NCI-H1436 treated with DMSO at 0.1 percent for 48 hours (cell line): ENCODE measurements around the gene USP25.
"Not testable (repeated sequence)": the region's sequence is repeated elsewhere in the genome, so short reads cannot be mapped to it uniquely, and the experiment has no call there.

Source experiments
- DNase-seq: peaks from one replicate; lab custom pipeline; 2025; lab: John Stamatoyannopoulos, UW

Gene USP25

DNA sequence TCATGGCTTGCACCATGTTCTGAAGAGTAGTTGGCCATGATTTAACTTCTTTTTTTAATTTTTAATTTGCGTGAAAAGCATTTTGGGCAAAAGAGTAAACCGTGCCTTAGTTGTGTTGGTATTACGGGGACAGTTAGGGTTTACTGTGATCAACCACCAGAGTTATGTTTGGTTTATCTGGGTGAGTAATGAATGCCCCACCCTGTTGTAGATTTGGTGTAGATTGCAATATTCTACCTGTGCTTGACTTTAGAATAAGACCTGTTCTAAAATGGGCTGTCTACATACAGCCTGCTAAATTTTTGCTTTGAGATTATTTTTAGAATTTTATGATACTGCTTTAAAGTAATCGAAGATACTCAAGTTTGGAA, 1.4 kb downstream of the USP25 start:
- no peak for DNase-seq

DNA sequence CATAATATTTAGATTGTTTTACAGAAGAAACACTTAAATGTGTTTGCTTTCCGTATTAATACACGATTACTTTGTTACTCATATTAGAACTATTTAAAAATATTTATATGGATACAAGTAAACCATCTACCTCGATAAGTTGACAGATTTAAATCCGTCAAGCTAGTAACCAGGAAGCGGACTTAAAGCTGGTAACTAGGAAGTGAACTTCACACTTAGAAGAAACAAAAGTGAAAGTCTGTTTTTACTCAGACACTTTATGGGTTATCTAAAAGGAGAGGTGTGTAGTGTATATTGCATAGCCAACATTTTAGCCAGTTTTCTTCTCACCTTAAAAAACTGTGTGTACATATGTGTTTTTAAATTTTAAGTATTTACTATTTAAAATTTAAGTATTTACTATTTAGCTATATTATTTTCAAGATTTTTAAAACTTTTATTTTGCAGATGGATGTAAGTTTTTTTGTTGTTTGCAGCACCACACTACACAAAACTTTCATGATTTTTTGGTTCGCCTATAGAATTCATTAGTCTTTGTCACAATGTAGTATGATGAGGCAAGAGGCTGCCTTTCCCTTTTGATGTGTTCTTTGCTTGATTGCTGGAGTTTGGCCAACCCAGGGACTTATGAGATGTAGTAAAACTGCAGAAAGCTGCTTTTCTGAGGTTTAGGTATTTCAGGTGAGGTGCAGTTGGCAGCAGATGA, 2.7 kb downstream of the USP25 start:
- DNase-seq = no peak

DNA sequence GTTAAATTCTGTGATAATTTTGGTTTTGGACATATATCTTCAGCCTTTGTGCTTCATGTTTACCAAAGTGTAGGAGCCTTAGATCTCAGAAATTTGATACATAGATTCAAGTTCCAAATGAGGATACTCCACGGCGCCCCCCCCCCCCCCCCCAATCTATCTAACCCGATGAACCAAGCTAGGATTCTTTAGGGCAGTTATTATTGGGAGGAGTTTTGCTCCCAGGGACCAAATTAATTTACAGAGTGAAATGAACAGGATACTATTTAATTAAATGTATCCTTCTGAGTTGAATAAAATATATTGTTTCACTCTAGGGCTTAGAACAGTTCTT, 3.2 kb downstream of the USP25 start:
- no peak for DNase-seq

DNA sequence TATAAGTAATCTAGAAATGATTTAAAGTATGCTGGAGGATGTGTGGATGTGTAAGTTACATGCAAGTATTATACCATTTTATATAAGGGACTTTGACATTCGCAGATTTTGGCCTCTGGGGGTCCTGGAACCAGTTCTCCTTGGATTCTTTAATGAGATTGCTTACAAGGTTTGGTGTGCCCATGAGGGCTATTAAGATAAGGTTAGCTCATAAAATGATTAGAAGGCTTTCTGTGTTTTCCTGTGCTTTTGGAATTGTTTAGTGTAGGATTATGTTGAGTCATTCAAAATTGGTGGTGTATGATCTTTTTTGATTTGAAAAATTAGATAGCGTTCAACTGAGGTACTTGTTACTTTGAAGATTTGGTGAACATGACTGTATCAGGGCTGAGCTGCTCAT, 5.6 kb downstream of the USP25 start:
- DNase-seq = no peak

DNA sequence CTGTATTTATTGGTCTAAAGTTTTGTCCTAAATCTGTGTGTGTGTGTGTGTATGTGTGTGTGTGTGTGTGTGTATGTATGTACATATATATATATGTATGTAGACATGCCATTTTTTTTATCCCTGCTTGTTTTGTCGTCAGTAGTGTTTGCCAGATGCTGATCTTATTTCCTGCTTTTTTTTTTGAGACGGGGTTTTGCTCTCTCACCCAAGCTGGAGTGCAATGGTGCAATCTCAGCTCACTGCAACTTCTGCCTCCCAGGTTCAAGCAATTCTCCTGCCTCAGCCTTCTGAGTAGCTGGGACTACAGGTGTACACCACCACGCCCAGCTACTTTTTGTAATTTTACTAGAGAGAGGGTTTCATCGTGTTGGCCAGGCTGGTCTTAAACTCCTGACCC, 6.1 kb downstream of the USP25 start:
- DNase-seq = not testable (repeated sequence)

DNA sequence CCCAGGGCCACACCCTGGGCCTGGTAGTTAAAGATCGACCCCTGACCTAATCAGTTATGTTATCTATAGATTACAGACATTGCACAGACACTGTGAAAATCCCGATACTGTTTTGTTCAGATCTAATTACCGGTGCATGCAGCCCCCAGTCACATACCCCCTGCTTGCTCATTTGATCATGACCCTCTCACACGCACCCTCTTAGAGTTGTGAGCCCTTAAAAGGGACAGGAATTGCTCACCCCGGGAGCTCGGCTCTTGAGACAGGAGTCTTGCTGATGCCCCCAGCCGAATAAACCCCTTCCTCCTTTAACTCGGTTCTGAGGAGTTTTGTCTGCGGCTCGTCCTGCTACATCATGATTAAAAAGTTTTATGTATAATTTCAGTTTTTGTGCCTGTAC, 9.0 kb downstream of the USP25 start:
- DNase-seq = not testable (repeated sequence)

DNA sequence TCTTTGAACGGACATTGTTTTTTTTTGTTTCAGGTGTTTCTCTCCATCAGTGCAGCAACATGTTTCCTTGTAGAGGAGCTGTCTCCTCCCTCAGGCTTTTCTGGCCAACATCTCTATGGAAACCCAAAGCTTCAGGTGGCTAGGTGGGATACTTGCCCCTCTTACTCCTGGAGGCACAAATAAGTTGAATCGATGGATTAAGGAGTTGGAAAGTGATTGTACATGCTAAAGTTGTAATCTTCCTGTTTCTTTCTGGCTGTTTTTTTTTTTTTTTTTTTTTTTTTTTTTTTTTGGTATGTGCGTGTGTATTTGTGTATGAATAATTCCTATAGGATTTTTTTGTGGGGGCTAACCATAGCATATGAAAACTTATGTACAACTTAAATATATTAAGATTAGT, 10.6 kb downstream of the USP25 start:
- no peak for DNase-seq

DNA sequence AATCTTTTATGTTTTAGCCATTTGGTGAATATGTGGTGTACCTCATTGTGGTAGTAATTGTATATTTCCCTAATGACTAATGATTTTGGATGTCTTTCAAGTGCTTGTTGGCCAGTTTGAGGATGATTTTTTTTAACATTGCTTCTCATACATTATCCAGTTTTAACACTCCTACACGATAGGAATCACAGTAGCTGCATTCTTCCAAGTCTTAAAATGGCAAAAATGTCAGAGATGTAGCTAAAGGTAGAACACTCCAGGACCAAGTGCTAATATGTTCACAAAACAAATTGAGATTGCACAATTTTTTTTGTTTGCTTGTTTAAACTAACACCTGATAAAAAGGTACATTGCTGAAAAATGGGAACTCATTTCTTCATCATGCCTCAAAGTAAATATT, 11.7 kb downstream of the USP25 start:
- no peak for DNase-seq

DNA sequence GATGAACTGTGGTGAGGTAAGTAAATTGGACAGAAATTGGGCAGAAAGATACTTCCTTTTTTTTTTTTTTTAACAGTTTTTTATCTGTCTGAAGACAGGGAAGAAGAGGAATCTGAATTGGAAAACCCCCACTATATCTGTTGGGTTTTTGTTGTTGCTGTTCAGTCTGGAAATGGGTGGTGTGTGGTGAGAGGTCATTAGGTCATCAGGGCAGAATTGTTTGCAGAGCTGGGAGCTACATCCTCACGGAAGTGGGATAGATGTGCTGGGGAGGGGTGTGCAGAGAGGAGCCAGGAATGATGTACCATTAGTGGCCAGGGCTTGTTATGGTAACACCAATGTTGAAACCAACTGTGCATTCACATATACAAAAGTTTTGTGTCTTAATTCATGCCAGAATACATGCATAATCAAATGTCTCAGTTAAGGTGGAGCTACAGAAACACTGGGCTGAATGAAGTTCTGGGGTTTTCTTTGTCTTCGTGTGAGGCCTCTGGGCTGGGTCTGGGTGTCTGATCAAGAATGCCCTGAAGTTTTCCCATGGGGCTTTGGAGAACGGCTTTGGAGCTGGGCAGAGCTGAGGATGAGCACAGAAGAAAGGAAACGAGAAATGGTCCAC, 12.4 kb downstream of the USP25 start:
- no peak for DNase-seq

DNA sequence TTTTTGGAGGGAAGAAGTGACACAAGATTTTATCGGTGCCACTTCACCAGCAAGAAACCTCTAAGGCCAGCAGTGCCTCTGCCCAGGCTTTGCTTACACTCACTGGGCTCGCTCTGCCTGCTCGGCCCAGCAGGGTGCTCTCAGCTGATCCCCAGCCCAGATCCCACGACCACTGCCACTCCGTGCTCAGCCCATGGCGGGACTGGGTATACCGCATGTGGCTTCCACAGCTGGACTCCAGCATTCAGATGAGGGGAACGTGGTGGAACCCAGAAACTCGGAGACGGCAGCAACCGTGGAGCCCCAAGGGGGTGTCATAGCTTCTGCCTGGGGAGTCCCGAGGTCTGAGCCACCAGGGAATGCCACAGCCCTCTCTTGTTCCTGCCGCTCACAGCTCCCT, 12.9 kb downstream of the USP25 start:
- no peak for DNase-seq

DNA sequence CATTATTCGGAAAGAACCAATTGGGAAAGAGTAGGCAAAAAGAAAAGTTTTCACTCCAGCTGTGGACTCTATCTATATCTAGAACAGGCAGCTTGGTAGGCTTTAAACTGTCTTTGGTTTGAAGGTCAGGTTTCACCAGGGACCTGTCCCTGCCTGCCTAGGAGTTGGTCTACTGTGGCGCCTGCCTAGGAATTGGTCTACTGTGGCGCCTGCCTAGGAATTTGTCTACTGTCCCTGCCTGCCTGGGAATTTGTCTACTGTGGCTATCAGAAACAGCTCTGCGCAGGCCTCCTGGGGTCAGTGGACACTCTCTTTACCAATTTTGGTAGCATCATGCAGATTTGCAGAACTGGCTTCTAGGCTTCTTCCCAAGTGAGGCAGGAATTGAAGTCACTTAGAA, 13.8 kb downstream of the USP25 start:
- DNase-seq = no peak

DNA sequence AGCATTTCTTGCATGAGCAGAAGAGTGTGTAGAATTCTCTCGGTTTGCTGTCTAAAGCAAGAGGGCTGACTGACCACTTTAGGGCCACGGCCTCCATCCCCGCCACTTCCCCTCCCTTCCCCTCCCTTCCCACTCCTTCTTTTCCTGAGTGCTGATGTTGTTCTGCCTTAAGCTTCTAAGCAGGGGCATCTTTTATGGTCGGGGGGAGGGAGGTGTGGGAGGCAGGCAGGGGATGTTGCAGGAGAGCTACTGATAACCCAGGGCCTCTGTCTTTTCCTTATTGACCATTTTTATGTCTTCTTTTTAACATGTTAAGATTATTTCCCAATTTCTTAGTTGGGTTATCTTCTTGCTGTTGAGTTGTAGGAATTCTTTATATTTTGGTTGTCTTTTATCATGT, 15.1 kb downstream of the USP25 start:
- no peak for DNase-seq

DNA sequence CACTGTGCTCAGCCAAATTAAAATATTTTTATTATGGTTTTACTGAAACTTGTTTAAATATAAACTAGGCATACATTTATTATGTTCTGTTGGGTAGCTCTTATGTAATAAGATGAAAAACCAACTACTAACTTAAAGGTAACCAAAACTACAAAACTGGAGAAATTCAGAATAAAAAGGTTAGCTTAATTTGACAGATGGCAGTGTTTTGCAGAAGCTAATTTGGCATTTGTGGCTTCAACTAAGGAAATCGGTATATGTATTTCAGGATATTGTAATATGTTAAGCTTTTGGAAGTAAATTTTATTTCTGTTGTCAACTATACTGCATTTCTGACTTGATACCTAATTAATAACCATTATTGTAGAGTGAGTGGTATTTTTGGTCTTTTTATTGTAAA, 18.8 kb downstream of the USP25 start:
- no peak for DNase-seq

DNA sequence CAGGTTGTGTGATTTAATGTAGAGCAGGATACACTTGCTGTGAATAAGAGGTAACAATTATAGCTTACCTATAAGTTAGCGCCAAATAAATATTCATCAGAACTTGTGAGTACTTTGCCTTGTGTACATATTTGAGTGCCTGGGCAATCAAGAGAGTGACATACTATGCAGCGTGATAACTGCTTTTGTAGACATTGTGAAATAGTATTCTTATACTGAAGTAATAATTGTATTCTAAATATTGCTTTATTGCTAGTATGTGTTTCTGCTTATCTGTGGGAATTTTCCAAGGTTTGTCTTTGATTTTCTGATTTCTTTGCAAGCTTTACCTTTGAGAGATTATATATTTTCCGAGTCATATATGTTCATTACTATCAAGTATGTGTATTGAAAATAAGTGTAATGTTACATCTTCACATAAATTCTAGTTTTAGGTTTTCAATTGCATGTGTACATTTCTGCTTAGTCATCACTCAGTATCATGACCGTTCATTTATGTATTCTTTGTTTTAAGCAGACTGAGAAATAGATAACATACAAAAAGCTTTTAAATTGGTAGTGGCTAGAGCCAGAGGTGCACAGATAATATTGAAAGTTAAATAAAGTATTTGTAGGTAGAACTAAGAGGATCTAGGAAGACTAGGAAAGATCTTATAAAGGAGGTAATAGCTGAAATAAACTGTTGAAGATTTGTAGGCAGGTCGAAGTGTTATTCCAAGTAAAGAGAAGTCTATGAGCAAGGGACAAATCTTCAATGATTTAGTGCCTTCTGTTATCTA, 19.5 kb downstream of the USP25 start:
- no peak for DNase-seq

DNA sequence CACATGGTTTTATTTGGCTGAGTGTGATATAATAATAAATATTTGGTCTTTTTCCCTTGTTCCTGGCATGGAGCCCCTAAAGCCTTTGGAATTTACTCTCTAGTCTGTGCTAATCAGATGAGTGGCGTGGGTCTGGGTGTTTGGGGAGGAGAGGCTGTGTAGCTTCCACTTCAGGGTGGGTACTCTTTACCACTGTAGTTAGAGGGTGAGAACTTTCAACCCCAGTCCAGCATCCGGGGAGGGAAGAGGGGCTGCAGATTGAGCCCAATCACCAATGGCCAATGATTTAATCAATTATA, 20.0 kb downstream of the USP25 start:
- no peak for DNase-seq

DNA sequence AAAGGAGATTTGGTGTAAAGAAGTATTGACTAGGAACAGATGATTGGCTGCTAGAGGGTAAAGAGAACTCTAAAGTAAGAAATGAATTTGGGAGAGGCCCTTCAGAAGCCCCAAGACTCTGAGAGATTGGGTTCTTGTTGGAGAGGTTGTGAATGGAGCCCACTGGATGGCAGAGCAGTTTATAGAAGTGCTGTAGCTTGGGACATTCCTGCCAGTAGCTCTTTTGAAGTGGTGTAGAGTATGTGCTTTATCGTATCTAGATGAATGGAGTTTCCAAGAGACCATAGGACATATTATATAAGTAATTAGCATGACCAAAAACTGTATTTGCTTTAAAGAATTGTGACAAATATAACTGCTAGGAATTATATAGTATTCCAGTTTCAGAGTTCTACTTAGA, 21.3 kb downstream of the USP25 start:
- no peak for DNase-seq

DNA sequence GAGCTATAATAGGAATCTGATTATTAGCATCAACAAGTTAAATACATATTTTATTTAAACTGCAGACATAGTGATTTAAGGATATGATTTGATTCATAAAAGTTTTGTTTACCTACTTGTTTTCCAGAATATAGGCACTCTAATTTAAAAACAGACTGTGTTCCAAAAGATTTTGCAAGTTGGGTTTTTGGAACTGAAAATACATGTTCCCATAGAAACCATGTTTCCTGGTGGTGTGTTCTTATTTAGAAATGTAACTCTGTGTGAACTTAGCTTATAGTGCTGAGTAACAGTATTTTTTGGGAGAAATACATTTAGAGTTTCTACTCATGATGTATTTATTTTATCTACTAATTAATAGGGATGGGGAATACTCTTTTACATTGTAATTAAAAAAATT, 21.8 kb downstream of the USP25 start:
- no peak for DNase-seq

DNA sequence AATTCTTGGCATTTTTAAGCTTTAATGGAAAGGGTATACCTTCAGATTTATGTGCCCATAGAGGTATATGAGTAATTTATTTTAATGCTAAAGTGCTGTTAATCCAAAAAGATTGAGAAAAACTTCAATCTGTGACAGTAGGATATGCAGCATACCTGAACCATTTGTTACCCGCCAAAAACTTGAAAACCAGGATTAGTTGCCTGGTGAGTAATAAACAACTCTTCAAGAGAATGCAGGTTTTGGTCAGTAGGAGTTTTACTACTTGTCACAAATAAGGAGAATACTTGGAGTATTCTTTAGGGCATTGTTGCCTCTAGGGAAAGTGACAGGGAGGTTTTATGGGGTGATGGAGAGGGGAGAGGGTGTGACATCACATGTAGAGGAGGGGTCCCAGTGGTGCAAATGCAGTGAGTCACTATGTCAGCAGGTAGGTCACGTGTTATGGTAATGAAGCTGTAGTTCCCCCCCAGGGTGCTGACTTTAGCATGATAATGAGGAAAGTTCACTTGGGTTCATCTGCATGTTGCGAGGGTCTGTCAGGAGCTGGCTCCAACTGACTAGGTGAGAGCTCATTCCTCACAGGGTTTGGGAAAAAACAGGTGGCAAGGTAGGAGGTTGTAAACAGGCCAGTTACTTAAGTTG, 23.1 kb downstream of the USP25 start:
- DNase-seq = no peak

DNA sequence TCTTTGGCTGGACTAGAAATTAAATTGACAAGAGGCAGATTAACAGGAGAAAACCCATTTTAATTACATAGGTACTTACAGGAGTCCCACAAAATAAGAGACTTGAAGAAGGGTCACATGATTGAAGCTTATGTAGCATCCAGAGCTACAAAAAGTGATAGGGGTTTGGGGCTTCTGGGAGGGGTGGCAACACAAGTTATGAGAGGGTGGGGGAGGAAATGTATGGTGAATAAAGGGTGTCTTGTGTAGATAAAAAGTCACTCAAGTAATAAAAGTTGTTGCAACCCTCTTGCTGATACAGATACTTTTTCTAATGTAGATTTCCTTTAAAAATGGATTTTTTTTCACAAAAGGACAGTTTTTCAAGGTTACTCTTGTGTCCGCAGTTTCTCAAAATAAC, 24.0 kb downstream of the USP25 start:
- no peak for DNase-seq

DNA sequence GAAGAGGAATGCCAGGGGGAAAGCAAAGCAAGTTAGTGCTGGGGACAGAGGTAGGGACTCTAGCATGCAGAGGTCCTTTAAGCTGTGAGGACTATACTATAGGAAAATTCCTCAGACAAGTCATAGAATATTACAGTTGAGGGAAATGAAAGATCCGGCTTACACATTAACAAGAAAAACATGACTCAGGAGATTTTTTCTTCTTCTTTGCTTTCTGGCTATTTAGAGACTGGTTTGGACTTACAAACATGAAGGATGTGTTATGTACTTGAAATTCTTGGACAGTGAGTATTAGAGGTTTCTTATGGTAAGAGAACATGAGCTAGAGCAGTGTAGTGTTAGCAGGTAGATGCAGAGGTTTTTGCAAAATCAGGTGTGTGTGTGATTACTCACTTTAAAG, 24.9 kb downstream of the USP25 start:
- no peak for DNase-seq

DNA sequence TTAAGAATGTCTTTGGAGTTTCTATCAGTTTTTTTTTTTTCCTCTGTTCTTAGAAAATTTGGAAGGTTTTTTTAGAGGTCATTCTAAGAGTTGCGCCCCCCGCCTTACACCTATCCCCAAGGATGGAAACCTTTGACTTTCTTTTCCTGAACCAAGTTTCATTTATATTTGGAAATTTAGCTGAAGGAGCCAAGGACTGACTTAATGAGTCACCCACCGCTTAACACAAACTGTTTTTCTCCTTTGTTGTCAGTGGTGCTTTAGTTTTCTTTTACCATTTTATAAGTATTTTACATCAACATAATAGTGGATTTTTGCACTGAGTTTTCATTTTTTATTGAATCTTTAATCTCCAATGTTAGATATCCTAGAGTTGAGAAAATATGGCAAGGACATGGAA, 25.3 kb downstream of the USP25 start:
- DNase-seq = no peak

DNA sequence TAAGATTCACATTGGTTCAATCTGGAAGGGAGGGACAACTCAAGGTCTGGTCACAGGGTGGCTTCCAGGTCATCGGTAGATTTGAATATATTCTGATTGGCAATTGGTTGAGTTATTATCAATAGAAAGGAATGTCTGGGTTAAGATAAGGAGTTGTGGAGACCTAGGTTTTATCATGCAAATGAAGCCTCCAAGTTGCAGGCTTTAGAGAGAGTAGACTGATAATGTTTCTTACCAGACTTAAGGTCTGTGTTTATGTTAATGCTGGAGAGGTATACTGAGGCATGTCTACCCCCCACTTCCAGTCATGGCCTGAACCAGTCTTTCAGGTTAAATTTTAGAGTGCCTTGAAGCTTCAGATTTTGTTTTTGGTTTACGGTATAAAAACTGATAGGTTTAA, 29.7 kb downstream of the USP25 start:
- no peak for DNase-seq

DNA sequence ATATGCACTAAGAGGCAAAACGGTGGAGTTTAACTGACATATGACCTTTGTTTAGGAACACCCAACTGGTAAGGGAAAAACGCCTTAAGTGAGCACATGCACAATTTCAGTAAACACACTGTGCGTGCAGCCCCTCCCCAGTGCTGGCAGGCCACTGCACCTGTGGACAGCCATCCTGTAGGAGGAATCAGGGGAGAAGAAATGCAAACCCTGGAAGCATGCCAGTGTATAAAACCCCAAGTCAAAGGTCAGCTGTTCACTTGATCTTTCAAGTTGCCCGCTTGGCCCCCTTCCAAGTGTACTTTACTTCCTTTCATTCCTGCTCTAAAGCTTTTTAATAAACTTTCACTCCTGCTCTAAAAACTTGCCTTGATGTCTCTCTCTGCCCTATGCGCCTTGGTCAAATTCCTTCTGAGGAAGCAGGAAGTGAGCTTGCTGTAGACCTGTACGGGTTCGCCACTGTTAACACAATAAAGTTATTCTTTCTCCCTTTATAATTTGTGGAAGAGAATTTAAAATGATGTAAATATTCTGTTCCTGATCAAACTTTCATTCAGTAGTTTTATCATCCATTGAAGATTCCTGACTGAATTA, 31.8 kb downstream of the USP25 start:
- DNase-seq = no peak
